Right lobe of liver (tissue), 4 donors: ENCODE measurements around the gene COA5.

Source experiments
- CTCF ChIP-seq, 4 donors: fragments of 200-600 bp in 3 of 4; fragments of 450-650 bp in 1 of 4; IDR thresholded peaks; one replicate each; pipeline versions ENCODE4 v1.5.1 to v1.8.0; 2016 to 2022; ENCODE audit warnings: antibody characterized with exemption in 4 of 4, mild to moderate bottlenecking in 2 of 4
- POLR2A ChIP-seq: fragments of 450-650 bp; IDR thresholded peaks from one replicate; pipeline ENCODE4 v1.6.1; 2017; ENCODE audit warnings: antibody characterized with exemption, mild to moderate bottlenecking
- donor health status: DM: no; HTN: no; CAD: no.
- donor health status: DM: no; HTN: no; CAD: no.
- donor health status: DM: no; HTN: yes; CAD: no.

GRCh38 chr2:98656800-98657199 lies 48.5 kb upstream of the COA5 start:
- TF ChIP-seq CTCF (IDR thresholded peaks at IDR 0.05) (no peak), POLR2A (no peak)
